ENCODE results near the gene INTS3.
A peak's percentile ranks its signal among the peaks of the same experiment; 100 is the strongest.

Gene INTS3

DNA sequence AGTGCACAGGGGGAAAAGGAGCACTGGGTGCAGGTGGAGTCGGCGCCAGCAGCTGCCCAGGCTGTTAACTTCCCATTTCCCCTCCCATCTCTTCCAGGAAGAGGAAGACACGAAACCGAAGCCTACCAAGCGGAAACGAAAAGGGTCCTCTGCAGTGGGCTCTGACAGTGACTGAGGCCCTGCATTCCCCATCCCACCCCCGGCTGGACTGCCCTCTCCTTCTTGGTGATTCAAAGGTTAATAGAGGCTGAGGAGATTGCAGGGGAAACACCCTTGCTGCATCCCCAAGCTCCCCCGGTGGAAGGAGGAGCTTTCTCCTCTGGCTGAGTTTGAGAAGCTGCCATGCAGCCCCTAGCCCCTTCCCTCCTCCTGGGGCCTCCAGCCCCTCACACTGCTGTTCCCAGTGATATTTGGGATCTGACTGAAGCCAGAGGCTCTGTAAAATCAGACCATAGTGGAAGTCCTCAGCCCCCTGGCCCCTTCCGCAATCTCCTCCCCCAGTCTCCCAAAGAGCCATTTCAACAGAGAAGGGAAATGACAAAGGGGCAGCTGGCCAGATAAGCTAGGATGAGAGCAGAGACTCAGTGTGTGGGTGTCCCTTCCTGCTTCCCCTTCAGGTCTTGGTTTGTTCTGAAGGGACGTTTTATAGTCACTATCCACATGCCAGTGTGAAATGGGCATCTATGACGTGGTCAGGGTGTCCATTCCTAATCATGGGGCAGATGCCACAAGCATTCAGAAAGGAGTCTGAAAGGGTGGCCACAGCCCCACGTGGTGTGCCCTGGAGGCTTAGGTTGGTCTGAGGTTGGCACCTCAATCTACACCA lies 45.5 kb downstream of the INTS3 start:
- TF ChIP-seq EZH2 (optimal IDR thresholded peaks at IDR 0.05; ENCODE audit: low read depth, low read length): no peak
- TF ChIP-seq EZH2phosphoT487 (IDR thresholded peaks at IDR 0.05; ENCODE audit: low read length): no peak
- TF ChIP-seq, protein P1, sequence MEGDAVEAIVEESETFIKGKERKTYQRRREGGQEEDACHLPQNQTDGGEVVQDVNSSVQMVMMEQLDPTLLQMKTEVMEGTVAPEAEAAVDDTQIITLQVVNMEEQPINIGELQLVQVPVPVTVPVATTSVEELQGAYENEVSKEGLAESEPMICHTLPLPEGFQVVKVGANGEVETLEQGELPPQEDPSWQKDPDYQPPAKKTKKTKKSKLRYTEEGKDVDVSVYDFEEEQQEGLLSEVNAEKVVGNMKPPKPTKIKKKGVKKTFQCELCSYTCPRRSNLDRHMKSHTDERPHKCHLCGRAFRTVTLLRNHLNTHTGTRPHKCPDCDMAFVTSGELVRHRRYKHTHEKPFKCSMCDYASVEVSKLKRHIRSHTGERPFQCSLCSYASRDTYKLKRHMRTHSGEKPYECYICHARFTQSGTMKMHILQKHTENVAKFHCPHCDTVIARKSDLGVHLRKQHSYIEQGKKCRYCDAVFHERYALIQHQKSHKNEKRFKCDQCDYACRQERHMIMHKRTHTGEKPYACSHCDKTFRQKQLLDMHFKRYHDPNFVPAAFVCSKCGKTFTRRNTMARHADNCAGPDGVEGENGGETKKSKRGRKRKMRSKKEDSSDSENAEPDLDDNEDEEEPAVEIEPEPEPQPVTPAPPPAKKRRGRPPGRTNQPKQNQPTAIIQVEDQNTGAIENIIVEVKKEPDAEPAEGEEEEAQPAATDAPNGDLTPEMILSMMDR (IDR thresholded peaks at IDR 0.05; ENCODE audit: low read length): no peak
- Histone ChIP-seq H4K20me1 (ENCODE audit: insufficient read depth, low read length) (no peaks in the 10 kb centered on the region), H3K4me1 (ENCODE audit: low read length) (peaks cover 5% of the 10 kb centered on the region), H3K27me3 (replicated peaks; ENCODE audit: insufficient read depth, low read length) (no peaks in the 10 kb centered on the region), H3K4me2 (ENCODE audit: low read depth, low read length) (no peak overlapping the region), H3K9me3 (replicated peaks; ENCODE audit: insufficient read depth, low read length) (no peaks in the 10 kb centered on the region), H3K79me2 (ENCODE audit: low read length) (no peaks in the 10 kb centered on the region), H2AFZ (ENCODE audit: low read length) (no peak overlapping the region), H3K9me2 (replicated peaks; ENCODE audit: insufficient read depth, low read length) (no peaks in the 10 kb centered on the region), H3F3A (ENCODE audit: insufficient read depth, low read length) (peaks cover 13% of the 10 kb centered on the region), H3K9ac (ENCODE audit: low read length) (no peak overlapping the region), H3K36me3 (replicated peaks; ENCODE audit: insufficient read depth, low read length) (no peaks in the 10 kb centered on the region), H3K4me3 (ENCODE audit: low read length) (no peak overlapping the region), H3K27ac (ENCODE audit: low read length) (no peak overlapping the region)
- DNase-seq: no peak

DNA sequence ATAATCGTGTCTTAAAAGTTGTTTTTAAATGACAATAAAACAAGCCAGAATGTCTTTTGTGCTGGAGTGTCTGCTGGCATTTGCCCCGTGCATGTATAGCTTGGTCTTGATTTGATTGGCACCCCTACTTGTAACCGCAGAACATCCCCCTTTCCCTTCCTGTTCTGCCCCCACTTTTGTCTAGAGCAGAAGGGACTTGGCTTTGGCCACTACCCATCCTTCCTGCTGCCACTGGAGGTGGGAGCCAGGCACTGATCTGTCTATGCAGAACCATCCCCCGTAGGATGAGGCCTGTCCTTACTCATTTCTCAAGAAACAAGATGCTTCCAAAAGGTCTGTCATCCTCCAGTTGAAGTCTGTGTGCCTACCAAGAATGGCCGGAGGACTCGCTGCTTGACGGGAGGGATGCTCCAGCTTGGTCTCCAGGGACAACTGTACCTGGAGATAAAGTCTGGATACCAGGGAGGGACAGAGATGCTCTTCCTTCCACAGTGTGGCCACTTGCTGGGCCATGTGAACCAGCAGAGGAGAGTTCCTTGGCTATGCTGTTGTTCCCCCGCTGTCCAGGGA lies 46.3 kb downstream of the INTS3 start:
- H3K9ac ChIP-seq (ENCODE audit: low read length): no peak overlapping the region
- H3K4me2 ChIP-seq (ENCODE audit: low read depth, low read length): no peak overlapping the region
- no peak for DNase-seq
- no peaks in the 10 kb centered on the region for H4K20me1 ChIP-seq (ENCODE audit: insufficient read depth, low read length)
- H3K4me1 ChIP-seq (ENCODE audit: low read length): peaks cover 5% of the 10 kb centered on the region
- H3K27ac ChIP-seq (ENCODE audit: low read length): no peak overlapping the region
- no peaks in the 10 kb centered on the region for H3K27me3 ChIP-seq (replicated peaks; ENCODE audit: insufficient read depth, low read length)
- no peak overlapping the region for H2AFZ ChIP-seq (ENCODE audit: low read length)
- H3F3A ChIP-seq (ENCODE audit: insufficient read depth, low read length): peaks cover 13% of the 10 kb centered on the region
- no peaks in the 10 kb centered on the region for H3K79me2 ChIP-seq (ENCODE audit: low read length)
- H3K36me3 ChIP-seq (replicated peaks; ENCODE audit: insufficient read depth, low read length): no peaks in the 10 kb centered on the region
- H3K9me2 ChIP-seq (replicated peaks; ENCODE audit: insufficient read depth, low read length): no peaks in the 10 kb centered on the region
- TF ChIP-seq, protein P1 (IDR thresholded peaks at IDR 0.05; ENCODE audit: low read length): no peak
- TF ChIP-seq EZH2phosphoT487 (IDR thresholded peaks at IDR 0.05; ENCODE audit: low read length): no peak
- TF ChIP-seq EZH2 (optimal IDR thresholded peaks at IDR 0.05; ENCODE audit: low read depth, low read length): no peak
- H3K9me3 ChIP-seq (replicated peaks; ENCODE audit: insufficient read depth, low read length): no peaks in the 10 kb centered on the region
- H3K4me3 ChIP-seq (ENCODE audit: low read length): no peak overlapping the region

DNA sequence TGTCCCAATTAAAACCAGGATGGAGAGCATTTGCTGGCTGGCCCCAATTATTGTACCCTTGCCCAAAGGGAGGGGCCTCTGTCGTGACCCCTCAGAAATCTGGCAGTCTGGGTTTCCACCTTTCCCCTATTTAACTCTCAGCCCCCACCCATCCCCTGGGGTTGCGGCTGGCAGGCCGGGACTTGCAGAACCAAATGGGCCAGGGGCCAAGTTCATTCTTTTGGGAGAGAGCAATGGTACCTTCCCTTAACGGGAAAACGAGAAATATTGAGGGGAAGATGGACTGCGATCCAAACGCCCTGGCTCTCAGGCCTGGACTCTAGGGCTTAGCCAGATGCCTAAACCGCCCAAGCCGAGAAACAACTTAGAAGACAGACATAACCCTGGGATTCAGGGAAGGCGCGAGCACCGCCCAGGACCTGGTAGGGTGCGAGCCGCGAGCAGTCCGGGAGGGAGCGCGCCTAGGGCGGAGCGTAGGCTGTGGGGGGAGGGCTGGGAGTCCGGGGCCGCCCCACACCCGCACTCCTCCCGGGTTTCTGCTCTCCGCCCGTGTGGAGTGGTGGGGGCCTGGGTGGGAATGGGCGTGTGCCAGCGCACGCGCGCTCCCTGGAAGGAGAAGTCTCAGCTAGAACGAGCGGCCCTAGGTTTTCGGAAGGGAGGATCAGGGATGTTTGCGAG lies 47.1 kb downstream of the INTS3 start, which contains the start of gene SLC27A3:
Gene SLC27A3, plus strand, starts transcription at position 628 of the 678 bp plus-strand sequence. CDS start 91 bp downstream, outside the sequence.
- Histone ChIP-seq H3K79me2 (ENCODE audit: low read length) (no peaks in the 10 kb centered on the region), H3K4me1 (ENCODE audit: low read length) (peaks cover 9% of the 10 kb centered on the region), H3K4me3 (ENCODE audit: low read length) (peak within 1 kb of the TSS; percentile 80), H3K4me2 (ENCODE audit: low read depth, low read length) (peak within 1 kb of the TSS; percentile 99), H3K27ac (ENCODE audit: low read length) (peak within 1 kb of the TSS; percentile 40; the same call in 1 of the 2 replicates), H3K27me3 (replicated peaks; ENCODE audit: insufficient read depth, low read length) (no peaks in the 10 kb centered on the region), H3K9me2 (replicated peaks; ENCODE audit: insufficient read depth, low read length) (no peaks in the 10 kb centered on the region), H3K9me3 (replicated peaks; ENCODE audit: insufficient read depth, low read length) (no peaks in the 10 kb centered on the region), H3K36me3 (replicated peaks; ENCODE audit: insufficient read depth, low read length) (no peaks in the 10 kb centered on the region), H2AFZ (ENCODE audit: low read length) (peak within 1 kb of the TSS; percentile 92), H3K9ac (ENCODE audit: low read length) (peak within 1 kb of the TSS; percentile 51), H4K20me1 (ENCODE audit: insufficient read depth, low read length) (no peaks in the 10 kb centered on the region), H3F3A (ENCODE audit: insufficient read depth, low read length) (peaks cover 13% of the 10 kb centered on the region)
- TF ChIP-seq EZH2 (optimal IDR thresholded peaks at IDR 0.05; ENCODE audit: low read depth, low read length) (no peak), EZH2phosphoT487 (IDR thresholded peaks at IDR 0.05; ENCODE audit: low read length) (no peak)
- TF ChIP-seq, protein P1 (IDR thresholded peaks at IDR 0.05; ENCODE audit: low read length): no peak
- no peak for DNase-seq
